Skin epidermis (tissue), 12 donors: ENCODE data around the gene TRIP11.

Experiments
- H3K27ac ChIP-seq, 21 experiments: fragments of 200-600 bp; sonication (generic) in 11 of 21; one replicate each; pipeline ENCODE4 v1.5.0; 2020; ENCODE audit warnings: mild to moderate bottlenecking in 3 of 21, inconsistent platforms in 2 of 21, moderate library complexity in 2 of 21
- H3K4me3 ChIP-seq, 7 experiments: fragments of 200-600 bp; sonication (generic) in 2 of 7; one replicate each; pipeline ENCODE4 v1.5.0; 2020; ENCODE audit warnings: inconsistent platforms in 2 of 7, mild to moderate bottlenecking in 2 of 7, moderate library complexity in 1 of 7

The TRIP11 gene

DNA sequence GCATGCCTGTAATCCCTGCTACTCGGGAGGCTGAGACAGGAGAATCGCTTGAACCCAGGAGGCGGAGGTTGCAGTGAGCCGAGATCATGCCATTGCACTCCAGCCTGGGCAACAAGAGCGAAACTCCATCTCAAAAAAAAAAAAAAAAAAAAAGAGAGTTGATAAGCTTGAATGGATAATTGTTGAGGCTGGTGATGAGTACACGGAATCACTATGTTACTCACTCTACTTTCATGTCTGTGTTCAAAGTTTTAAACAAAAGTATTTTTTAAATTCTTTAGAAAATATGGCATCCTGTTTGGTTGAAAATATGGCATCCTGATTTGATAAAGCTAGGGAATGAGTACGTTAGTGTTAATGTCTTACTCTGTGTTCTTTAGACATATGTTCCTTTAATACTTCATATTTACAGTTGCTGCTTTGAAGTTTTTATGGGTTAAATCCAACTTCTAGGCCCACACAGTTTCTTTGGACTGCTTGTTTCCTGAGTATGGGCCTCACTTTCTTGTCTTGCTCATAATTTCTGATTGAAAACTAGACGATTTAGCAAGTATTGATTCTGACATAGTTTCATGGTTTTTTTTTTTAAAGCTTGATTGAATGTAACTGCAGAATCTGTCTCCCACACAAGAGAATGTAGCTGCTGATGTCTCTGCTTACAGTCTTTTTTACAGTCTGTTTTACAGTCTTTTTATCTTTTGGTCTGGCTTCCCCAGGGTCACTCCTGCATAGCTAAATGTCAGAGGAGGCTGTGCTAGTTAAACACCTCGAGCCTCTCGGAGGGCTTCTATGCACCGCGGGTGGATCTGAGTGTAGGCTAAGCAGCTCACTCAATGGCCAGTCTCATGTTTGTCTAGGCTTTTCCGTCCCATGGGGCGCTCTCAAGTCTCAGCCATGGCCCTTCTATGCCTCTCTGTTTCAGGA, 78.3 kb downstream of the TRIP11 start:
- H3K27ac ChIP-seq = no peak overlapping the region

DNA sequence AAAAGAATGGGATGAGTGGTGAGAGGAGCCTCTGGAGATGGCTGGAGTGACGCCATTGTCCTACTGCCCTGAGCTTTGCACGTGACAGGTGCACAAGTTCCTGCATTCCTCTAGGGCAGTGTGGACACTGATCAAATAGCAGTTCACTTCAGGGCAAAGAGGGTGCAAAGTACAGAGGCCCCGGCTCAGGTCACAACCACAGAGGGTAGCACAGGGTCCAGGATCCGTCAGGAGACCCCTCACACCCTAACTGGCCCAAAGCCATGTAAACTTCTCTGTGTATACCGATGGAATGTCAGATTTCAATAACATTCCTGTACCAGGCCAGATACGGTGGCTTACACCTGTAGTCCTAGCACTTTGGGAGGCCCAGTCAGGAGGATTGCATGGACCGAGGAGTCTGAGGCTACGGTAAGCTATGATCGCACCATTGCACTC, 82.0 kb downstream of the TRIP11 start:
- no peak overlapping the region for H3K4me3 ChIP-seq
- no peak overlapping the region for H3K27ac ChIP-seq

More for the DNA sequence above, 78.3 kb downstream of the TRIP11 start:
- H3K4me3 ChIP-seq = no peak overlapping the region

DNA sequence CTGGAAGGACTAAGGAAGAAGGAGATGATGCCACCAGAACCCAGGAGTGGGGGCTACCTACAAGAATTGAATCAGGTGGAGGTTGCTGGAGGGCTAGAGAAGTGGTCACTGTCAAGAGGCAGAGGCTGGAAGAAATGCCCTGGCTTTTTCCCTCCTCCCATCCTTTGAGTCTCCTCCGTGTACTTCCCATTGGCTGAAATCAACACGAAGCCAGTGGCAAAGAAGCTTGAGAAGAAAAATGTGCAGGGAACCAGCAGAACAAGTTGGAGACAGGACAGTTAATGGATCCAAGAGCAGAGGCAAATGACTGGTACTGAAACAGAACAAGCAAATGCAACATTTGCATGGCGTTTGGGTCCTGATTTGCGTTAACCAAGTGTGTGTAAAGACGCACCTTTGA, 83.2 kb downstream of the TRIP11 start:
- Histone ChIP-seq H3K27ac (no peak overlapping the region), H3K4me3 (no peak overlapping the region)

DNA sequence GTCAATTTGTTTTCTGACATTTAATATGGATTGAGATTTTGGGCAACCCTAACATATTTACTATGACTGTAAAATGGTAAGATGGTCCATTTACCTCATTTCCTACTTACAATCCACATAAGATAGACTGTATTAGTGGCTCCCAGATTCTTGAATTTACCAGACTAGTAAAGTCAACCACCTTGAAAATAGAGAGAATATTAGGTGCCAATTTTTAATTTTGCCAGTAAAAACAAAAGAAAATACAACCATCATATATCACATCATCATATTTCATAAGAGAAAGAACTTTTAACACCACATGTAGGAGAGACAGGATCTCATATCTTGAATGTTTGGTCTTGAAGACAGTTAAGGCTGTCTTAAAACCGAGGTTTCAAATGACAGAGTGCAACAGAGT, 84.7 kb downstream of the TRIP11 start:
- no peak overlapping the region for H3K27ac ChIP-seq
- no peak overlapping the region for H3K4me3 ChIP-seq

DNA sequence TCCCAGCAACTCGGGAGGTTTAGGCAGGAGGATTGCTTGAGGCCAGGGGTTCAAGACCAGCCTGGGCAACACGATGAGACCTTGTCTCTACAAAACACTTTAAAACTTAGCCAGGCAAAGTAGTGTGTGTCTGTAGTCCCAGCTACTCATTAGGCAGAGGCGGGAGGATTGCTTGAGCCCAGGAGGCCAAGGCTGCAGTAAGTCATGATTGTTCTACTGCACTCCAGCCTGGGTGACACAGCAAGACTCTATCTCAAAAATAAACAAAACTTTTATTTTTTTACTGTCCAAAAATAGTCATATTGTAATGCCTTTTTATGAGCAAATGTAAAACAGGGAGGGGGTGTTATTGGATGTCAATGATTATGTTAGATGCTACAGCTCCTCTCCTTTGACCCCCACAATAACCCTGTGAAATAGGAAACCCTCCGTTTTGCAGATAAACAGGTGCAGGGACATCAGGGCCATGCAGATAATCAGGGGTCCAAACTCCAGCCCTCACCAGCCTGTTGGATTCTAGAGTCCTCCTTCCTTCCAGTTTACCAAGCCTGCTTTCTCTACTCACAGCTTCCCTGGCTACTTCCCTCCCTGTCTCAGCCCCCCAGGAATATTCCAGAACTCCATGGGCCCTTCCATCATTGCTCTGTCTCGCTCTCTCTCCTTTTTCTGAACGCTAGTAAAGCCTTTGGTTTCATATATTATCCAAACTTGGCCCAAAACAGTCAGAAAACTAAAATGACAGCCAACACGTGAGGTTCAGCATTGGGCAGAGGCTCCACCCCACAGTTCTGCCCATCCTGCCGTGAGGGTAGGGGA, 86.5 kb downstream of the TRIP11 start:
- no peak overlapping the region for H3K4me3 ChIP-seq

DNA sequence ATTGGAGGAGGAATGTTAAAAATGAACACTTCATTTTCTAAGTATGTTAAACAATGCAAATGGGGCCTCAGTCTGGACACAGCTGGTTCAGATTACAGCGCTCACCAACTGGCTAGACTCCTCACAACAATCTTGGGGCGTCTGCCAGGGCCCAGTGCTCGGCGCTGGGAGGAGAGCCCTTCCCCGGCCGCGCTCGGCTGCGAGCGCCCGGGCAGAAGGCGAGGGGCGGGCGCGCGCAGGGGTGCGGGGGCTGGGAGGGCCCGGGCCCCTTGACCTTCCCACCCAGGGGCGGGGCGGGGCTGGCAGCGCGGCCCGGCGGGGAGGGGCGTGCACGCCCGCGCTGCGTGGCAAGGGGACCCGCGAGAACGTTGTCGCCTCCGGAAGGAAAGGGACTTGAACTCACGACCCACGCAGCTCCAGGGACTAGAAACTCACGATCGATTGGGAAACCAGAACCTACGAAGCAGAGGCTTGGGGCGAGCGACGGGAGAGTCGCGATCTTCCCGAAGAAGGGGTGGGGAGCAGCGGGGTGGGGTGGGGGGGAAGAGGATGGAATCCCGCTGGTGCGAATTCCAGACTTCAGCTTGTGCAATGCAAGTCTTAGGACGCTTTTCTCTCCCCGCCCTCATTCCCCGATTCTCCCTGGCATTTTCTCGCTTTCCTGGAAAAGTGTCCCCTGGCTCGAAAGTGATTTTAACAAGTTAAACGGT, 92.2 kb downstream of the TRIP11 start, which contains the start of gene FBLN5:
Gene FBLN5 (minus strand): TSS at position 220 of the 710 bp plus-strand sequence. CDS start 465 bp downstream, outside the sequence.
- H3K27ac ChIP-seq = peak within 1 kb of the TSS in 20 of 21 experiments; percentile 25 to 84 (median 66)
- peak within 1 kb of the TSS; percentile 20 to 53 (median 36) for H3K4me3 ChIP-seq

More for the DNA sequence above, 86.5 kb downstream of the TRIP11 start:
- H3K27ac ChIP-seq = no peak overlapping the region

DNA sequence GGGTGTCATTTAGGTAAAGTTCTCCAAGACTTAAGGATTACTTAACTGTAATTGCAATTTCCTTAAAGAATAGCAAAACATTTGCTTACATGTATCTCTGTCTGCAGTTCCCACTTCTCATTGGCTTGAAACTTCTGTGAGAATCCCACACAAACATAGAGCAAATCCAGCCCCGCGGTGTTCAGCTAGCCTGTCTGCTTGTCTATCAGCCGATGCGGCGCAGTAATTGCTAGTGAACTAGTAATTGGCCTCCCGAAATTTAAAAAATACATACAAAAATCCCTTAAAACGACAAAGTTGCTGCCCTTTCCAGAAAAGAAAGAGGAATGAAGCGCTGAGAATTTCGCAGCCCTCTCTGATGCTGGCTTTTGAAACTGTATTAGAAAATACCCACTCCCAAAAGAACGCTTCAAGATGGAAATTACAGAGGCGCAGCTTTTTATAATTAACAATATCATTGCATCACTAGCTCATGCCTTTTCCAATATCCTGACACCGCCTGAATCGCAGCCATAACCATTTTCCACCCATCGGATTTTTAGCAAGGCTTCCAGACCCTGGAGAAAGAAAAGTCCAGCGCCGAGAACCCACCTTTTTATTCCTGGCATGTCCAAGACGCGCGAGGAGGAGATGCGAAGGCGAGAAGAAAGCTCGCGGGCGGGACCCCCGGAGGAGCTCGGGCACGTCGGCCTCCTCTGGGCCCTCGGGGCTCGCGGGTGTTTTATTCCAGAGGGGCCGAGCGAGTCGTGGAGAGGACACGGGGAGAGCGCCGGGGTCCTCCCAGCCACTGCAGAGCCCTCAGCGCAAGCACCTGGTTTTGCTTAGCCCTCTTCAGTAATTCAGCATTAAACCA, 93.0 kb downstream of the TRIP11 start:
- peak overlapping the region; percentile 20 to 53 (median 36) for H3K4me3 ChIP-seq
- H3K27ac ChIP-seq = peak overlapping the region in 20 of 21 experiments; percentile 25 to 84 (median 66)

DNA sequence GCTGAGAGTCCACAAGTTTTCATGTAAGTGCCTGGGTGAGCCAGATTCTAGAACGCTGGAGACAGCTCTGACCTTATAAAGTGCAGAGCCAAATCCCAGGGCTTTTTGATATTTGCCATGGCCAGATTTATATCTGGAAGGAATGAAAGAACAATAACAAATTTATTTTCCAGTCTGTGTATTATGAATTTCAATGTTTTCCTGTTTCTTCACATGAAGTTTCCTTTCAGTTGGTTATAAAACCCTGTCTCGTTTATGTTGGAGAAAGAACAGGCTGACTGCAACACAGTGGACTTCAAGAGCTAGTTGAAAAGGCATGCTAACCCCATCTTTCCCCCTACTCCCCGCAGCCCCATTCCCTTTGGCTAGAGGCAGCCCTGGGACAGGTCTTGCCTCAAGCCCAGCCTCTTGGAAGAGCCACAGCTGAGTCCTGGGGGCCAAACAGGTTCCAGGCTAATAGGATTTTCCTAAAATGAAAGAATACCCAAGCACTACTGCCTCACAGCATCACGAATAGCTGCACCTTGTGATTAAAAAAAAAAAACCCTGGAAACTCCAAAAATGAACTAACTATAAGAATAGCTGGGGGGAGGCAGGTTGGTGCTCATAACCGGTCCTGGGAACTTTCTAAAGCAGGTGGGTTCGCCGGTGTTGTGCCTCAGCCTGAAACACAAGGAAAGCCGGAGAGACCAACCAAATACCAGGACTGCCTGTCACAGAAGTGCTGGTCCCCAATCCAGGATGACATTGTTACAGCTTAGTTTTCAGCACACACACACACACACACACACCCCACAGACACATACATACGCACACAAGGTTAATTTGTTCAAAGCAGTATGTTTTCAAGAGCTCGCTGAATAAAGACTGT, 93.9 kb downstream of the TRIP11 start:
- Histone ChIP-seq H3K4me3 (peak overlapping the region; percentile 20 to 53 (median 36)), H3K27ac (peak overlapping the region in 17 of 21 experiments; percentile 25 to 84 (median 67))

DNA sequence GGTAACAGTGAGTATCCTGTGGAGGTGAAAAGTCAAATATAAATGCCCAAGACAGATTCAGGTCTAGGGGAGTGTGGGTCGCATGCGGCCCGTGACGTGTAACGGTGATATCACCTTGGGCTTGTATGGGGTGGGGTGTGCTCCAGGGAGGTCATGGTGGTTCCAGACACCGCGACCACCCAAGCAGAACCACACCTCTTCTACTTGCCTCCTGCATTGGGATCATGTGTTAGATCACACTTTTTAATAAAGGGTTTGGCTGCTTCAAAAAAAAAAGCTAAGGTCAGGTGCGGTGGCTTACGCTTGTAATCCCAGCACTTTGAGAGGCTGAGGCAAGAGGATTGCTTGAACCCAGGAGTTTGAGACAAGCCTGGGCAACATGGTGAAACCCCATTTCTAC, 96.9 kb downstream of the TRIP11 start:
- no peak overlapping the region for H3K27ac ChIP-seq
- no peak overlapping the region for H3K4me3 ChIP-seq

DNA sequence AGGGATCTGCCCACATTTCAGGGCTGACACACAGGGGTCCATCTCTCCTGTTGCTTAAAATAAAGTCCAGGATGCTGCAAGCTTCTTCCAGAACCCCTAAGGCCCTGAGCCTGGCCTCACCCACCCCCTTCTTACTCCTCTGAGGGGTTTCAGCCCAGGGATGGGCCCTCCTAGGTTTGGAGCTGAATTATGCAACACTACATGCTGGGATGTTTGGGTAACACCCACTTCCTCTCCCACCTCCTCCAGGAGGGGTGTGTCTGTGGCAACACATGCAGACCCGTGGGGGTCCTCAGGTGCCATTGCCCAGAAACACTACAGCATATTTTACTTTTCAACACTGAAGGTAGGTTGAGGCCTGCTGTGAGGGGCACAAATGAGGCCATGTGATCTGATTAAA, 97.7 kb downstream of the TRIP11 start:
- Histone ChIP-seq H3K4me3 (no peak overlapping the region), H3K27ac (no peak overlapping the region)

DNA sequence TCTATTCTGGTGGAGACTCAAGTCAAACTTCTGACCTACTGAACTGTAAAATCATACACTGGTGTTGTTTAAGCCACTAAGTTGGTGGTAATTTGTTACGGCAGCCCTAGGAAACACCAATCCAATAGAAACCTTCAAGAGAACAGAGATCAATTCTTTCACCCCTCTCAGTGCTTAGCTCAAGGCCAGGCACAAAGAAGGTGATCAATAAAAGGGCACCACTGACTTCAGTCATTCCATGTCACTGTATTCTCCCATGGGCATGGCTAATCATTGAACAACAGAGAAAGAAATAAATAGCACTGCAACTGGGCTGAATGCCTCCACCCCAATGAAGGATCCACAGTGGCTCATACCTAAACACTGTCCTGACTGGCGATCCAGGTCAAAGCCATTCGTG, 99.7 kb downstream of the TRIP11 start:
- H3K27ac ChIP-seq = no peak overlapping the region
- no peak overlapping the region for H3K4me3 ChIP-seq

DNA sequence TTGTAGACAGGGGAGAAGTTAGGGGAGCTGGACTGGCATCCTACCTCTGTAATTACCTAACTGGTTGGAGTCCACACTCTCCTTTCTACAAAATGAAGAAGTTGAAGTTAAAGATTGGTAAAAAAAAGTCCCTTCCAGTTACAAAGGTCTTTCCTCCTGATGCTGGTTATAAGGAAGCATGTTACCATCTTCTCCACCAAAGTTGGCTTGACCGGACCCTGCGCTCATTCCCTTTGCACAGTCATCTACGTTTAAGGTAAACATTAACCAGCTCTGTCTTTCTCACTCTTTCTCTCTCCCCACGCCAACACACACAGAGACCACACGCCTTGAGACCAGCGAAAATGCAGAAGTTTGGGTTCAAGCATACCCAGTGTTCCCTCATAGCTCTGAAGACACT, 104.3 kb downstream of the TRIP11 start:
- no peak overlapping the region for H3K4me3 ChIP-seq
- H3K27ac ChIP-seq = no peak overlapping the region

DNA sequence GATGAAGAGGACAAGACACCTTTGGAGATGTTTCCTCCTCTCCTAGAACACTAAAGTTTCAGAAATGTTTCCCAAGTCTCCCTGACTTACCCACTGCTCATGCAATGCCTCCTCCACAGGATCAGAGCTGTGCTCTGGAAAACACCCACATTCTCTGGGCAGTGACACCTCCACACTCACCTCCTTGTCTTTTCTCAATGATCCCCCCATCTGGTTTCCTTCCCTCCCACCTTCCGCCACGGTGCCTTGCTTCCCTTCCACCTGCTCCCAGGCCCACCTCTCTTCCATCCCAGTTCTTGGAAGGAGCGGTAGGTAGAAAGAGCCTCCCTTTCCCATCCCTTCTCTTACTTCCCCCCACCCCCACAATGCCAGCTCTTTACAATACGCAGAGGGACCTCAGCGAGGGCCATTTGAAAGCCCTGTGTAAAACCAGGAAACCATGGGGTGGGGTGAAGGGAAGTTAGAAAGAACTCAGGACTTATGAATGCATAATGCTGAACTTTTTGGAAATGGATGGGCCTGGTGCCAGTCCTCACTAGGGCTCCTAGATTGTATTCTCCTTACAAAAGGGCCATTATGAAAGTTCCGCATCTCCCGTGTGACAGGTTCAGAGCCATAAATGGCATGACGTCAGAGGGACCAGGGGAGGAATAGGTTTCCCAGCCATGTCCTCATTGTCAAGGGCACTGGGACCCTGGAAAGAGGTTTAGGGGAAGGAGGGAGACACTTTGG, 105.1 kb downstream of the TRIP11 start:
- H3K4me3 ChIP-seq = no peak overlapping the region
- no peak overlapping the region for H3K27ac ChIP-seq

DNA sequence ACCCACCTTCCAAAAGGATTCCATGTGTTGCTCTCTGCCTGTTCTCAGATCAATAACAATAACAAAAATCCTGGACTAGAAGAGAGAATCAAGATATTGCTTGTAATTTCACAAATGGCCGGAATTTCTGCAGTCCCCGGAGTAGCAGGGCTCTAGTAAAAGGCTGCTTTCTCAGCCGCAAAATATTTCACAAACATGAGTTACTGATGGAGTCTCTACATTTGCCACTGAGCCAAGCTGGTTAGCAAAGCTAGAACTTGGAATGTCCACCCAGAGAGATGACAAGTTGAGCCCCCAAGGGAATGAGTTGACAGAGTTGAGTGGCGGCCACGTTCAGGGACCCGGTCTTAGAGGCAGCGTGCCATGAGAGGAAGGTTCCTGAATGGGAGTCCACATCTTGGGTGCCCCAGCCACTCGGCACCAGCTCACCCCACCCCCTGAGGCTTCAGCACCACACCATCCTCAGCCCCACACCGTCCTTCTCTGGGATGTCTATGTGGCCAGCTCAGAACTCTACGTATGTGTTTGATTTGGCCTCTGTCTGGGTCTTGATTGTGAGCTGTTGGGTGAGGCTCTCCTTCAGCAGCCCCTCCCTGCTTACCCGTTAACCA, 108.3 kb downstream of the TRIP11 start:
- H3K27ac ChIP-seq = peak overlapping the region in 2 of 21 experiments; percentile 3 to 48
- H3K4me3 ChIP-seq = no peak overlapping the region

DNA sequence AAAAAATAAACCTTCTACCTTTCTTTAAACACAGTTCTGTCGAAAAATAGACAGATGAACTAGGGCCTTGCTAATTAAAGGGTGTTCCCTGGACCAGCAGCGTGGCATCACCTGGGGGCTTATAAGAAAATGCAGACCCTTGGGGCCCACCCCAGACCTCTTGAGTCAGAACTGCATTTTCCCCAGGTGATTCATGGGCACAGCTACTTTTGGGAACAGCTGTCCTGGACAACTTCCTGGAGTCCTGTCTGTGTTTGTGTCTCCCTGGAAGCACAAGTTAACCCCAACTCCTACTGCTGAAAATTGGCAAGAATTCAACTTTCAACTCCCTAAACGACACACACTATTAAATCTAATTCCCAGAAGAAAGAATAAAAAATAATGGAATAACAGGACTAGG, 110.2 kb downstream of the TRIP11 start:
- no peak overlapping the region for H3K27ac ChIP-seq

DNA sequence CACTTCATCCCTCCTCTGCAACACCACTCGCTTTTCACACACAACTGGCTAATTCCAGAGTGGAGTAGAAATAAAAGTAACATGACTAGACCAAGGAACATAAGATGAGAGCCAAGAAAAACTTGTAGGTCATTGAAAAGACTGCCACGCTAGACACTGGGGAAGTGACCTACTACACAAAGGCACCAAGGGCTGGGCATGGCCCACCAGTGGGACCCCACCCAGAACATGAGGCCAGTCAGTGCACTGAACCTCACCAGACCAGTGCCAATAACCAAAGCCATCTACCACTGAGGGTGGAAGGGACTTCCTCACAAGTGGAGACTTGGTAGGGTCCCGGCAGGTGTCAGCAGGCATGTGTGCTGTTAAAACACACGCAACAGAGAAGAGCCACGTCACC, 112.1 kb downstream of the TRIP11 start:
- H3K27ac ChIP-seq = no peak overlapping the region

More for the DNA sequence above, 110.2 kb downstream of the TRIP11 start:
- H3K4me3 ChIP-seq = no peak overlapping the region

DNA sequence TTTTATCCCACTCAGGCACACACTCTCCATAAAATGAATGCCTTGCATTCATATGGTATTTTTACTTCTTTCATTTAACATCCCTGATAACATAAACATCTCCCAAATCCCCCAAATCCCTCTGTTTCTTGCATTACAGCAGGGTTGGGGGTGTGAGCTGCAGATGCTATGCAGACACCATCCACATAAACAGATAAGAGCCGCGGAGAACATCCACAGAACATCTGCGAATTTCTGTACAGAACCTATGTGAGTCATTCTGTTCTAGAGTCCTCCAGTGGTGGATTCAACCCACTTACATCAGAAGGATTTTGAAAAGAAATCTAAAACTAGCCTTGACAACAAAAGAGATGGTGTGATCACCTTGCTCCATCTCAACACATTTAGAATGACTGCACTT, 112.7 kb downstream of the TRIP11 start:
- H3K27ac ChIP-seq = no peak overlapping the region

More for the DNA sequence above, 112.1 kb downstream of the TRIP11 start:
- no peak overlapping the region for H3K4me3 ChIP-seq

More for the DNA sequence above, 112.7 kb downstream of the TRIP11 start:
- H3K4me3 ChIP-seq = no peak overlapping the region
